H1 (cell line): Measurements from ENCODE around the gene STXBP6. TPM values are rescaled to one million over a fixed set of nuclear protein-coding genes. Genes with fewer than 3 reads are reported as not detected.

Source experiments
- CBX8 ChIP-seq: fragments of 300-800, 300-1000 bp; sonication (generic); IDR thresholded peaks from 2 replicates; pipeline ENCODE4 v1.7.1; 2016; ENCODE audit warnings: low read depth, low read length, borderline replicate concordance
- CHD7 ChIP-seq: fragments of 300-600 bp; sonication (generic); IDR thresholded peaks from 2 replicates; pipeline ENCODE4 v1.7.1; 2012; ENCODE audit warnings: low read length, moderate library complexity, mild to moderate bottlenecking, inconsistent platforms; ENCODE audit not compliant: insufficient replicate concordance
- RFX5 ChIP-seq: IDR thresholded peaks from 2 replicates; pipeline ENCODE4 v1.6.1; 2011; ENCODE audit warnings: low read depth, low read length, improper control_type of control experiment, borderline replicate concordance
- polyA plus RNA-seq, 7 experiments: library from polyadenylated mRNA; depleted of rRNA in 3 of 7; stranded (reverse) in 5 of 7; unstranded in 2 of 7; fragments of >200 nt in 5 of 7; fragments of 200-250 nt in 2 of 7; gene quantifications; 1 replicate in 5 of 7; 2 replicates in 1 of 7; 4 replicates in 1 of 7; pipeline versions ENCODE4 v1.2.1 to v1.2.3, GENCODE V29; 2011 to 2013; ENCODE audit warnings: missing spikeins in 2 of 7, mixed read lengths in 2 of 7
- total RNA-seq: library from RNA; stranded (reverse); fragmentation: NEBNext Ultra II Directional; extraction: Animal tissue kit (Norgen Biotek cat#: 25700); gene quantifications from 2 replicates; pipeline ENCODE4 v1.2.1, GENCODE V29; 2021

Gene STXBP6
- total and polyA plus RNA-seq, 2 of the 8 experiments (the other 6 are each of a cell fraction or from before 2014, with no cell fraction given), result 9.4 to 18.1 TPM

GRCh38 chr14:24863968-24864684, 185.8 kb downstream of the STXBP6 start (continued):
- TF ChIP-seq CHD7 (no peak), CBX8 (no peak), RFX5 (no peak)
